ENCODE data around the gene CEP78.

- TF ChIP-seq CTCF (IDR thresholded peaks at IDR 0.05) (no peak), POLR2A (IDR thresholded peaks at IDR 0.05) (no peak)
Measured at GRCh38 chr9:78191931-78192330, 43.9 kb upstream of the CEP78 start.
